ENCODE measurements around the gene FNDC3B. TPM values are rescaled to one million over a fixed set of nuclear protein-coding genes. Genes with fewer than 3 reads are reported as not detected.

FNDC3B gene
- polyA plus RNA-seq, 12 donors = 35.7 to 87.3 (median 64.8) TPM; not detected in 1

- DNase-seq = no peak
Measured at GRCh38 chr3:172051310-172051956, 12.1 kb downstream of the FNDC3B start.

- DNase-seq = no peak
Measured at GRCh38 chr3:172051957-172052354, 12.6 kb downstream of the FNDC3B start.

- DNase-seq = no peak
Measured at GRCh38 chr3:172052405-172052804, 13.0 kb downstream of the FNDC3B start.

- no peak for DNase-seq
Measured at GRCh38 chr3:172054115-172054764, 14.9 kb downstream of the FNDC3B start.

GRCh38 chr3:172056416-172056815 lies 17.0 kb downstream of the FNDC3B start:
- DNase-seq = no peak

- no peak for DNase-seq
Measured at GRCh38 chr3:172057059-172057458, 17.7 kb downstream of the FNDC3B start.

- DNase-seq = no peak
Measured at GRCh38 chr3:172057624-172058327, 18.4 kb downstream of the FNDC3B start.

GRCh38 chr3:172059532-172059931 lies 20.2 kb downstream of the FNDC3B start:
- DNase-seq = no peak

GRCh38 chr3:172060234-172060633 lies 20.9 kb downstream of the FNDC3B start:
- DNase-seq = no peak

- DNase-seq = no peak
Measured at GRCh38 chr3:172061724-172062184, 22.4 kb downstream of the FNDC3B start.

GRCh38 chr3:172062761-172063160 lies 23.4 kb downstream of the FNDC3B start:
- no peak for DNase-seq

- no peak for DNase-seq
Measured at GRCh38 chr3:172063456-172064432, 24.4 kb downstream of the FNDC3B start.

GRCh38 chr3:172065527-172065926 lies 26.1 kb downstream of the FNDC3B start:
- peak; percentile 81 for DNase-seq

GRCh38 chr3:172065967-172066762 lies 26.8 kb downstream of the FNDC3B start:
- no peak for DNase-seq

GRCh38 chr3:172066880-172067796 lies 27.8 kb downstream of the FNDC3B start:
- no peak for DNase-seq

- DNase-seq = no peak
Measured at GRCh38 chr3:172067837-172068440, 28.6 kb downstream of the FNDC3B start.

- no peak for DNase-seq
Measured at GRCh38 chr3:172068977-172069376, 29.6 kb downstream of the FNDC3B start.

GRCh38 chr3:172069478-172069877 lies 30.1 kb downstream of the FNDC3B start:
- no peak for DNase-seq

GRCh38 chr3:172070269-172070668 lies 30.9 kb downstream of the FNDC3B start:
- no peak for DNase-seq
